ENCODE measurements around the gene SPTBN4.
"Not testable (repeated sequence)": the region's sequence is repeated elsewhere in the genome, so short reads cannot be mapped to it uniquely, and the experiment has no call there.

Gene SPTBN4

DNA sequence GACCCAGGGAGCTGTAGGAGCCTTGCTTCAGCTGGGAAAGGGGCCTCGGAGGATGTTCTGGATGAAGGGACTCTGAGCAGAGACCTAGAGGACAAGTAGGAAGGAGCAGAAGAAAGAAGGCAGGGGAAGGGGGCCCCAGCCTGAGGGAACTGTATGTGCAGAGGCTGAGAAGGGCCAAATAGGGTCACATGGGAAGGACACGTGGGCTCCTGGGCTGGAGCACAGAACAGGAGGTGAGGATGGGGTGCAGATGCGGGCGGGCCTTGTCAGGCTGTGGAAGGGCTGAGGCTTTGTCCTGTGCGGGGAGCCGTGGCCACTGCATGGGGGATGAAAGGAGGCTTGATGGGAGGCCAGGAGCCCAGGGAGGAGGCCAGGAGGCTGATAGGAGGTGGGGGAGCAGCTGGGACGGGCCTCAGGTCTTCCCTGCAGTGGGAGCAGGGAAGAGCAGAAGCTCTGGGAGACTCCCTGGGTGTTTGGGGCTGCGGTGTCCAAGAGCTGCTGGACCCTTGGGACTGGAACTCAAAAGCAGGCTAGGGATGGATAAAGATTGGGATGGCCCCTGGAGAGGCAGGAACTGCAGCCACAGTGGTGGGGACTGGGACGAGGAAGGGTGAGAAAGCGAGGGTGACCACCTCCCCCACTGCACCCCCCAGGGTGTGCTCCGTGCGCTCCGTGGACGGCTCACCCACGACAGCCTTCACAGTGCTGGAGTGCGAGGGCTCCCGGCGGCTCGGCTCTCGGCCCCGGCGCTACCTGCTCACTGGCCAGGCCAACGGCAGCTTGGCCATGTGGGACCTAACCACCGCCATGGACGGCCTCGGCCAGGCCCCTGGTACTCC lies 123.0 kb downstream of the SPTBN4 start:
- no peaks in the 10 kb centered on the region for H3K9me2 ChIP-seq (replicated peaks; ENCODE audit: low read depth, low read length)
- H3K27me3 ChIP-seq (ENCODE audit: insufficient read depth, low read length, poor library complexity, severe bottlenecking): no peaks in the 10 kb centered on the region
- TF ChIP-seq CTCF (conservative IDR thresholded peaks at IDR 0.05; ENCODE audit: low read length): no peak
- no peak for TF ChIP-seq EZH2phosphoT487 (IDR thresholded peaks at IDR 0.05; ENCODE audit: borderline replicate concordance)
- no peaks in the 10 kb centered on the region for H3K79me2 ChIP-seq (ENCODE audit: insufficient read depth, low read length)
- H3K9me3 ChIP-seq (ENCODE audit: insufficient read depth, low read depth, low read length): no peaks in the 10 kb centered on the region
- H3K4me1 ChIP-seq (ENCODE audit: insufficient read depth, low read length, poor library complexity, severe bottlenecking): peaks cover 2% of the 10 kb centered on the region
- H4K20me1 ChIP-seq (ENCODE audit: insufficient read depth, low read length, poor library complexity, severe bottlenecking): no peaks in the 10 kb centered on the region
- no peaks in the 10 kb centered on the region for H3F3A ChIP-seq (ENCODE audit: low read depth)
- no peak overlapping the region for H3K4me3 ChIP-seq (ENCODE audit: low read length, poor library complexity, severe bottlenecking)
- H2AFZ ChIP-seq (ENCODE audit: low read length): no peak overlapping the region
- H3K4me2 ChIP-seq (ENCODE audit: low read depth, low read length, poor library complexity, severe bottlenecking): no peak overlapping the region
- H3K36me3 ChIP-seq (ENCODE audit: insufficient read depth, low read length): no peaks in the 10 kb centered on the region
- H3K9ac ChIP-seq (ENCODE audit: low read depth, low read length, poor library complexity, severe bottlenecking): no peak overlapping the region

DNA sequence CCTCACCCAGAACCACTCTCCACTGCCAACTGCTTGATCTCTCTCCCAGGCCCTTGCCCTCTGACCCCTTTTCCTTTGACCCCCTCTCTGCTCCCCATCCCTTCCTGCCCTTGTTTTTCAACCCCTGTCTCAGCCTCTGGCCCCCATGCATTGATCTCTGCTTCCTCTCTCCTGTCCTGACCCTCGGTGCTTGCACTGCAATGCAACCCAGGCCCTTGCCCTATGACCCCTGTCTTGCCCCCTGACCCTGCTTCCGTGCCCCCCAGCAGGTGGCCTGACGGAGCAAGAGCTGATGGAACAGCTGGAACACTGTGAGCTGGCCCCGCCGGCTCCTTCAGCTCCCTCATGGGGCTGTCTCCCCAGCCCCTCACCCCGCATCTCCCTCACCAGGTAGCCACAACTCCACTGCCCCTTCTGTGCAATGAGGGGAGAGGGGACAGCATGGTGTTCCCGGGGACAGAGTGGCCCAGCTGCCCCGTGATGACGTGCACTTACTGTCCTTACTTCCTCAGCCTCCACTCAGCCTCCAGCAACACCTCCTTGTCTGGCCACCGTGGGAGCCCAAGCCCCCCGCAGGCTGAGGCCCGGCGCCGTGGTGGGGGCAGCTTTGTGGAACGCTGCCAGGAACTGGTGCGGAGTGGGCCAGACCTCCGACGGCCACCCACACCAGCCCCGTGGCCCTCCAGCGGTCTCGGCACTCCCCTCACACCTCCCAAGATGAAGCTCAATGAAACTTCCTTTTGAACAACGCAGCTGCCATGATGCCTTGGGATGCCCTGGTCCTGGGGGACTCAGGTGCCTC lies 123.9 kb downstream of the SPTBN4 start:
- H3F3A ChIP-seq (ENCODE audit: low read depth): no peaks in the 10 kb centered on the region
- H4K20me1 ChIP-seq (ENCODE audit: insufficient read depth, low read length, poor library complexity, severe bottlenecking): no peaks in the 10 kb centered on the region
- no peak for TF ChIP-seq EZH2phosphoT487 (IDR thresholded peaks at IDR 0.05; ENCODE audit: borderline replicate concordance)
- no peak for TF ChIP-seq CTCF (conservative IDR thresholded peaks at IDR 0.05; ENCODE audit: low read length)
- H3K79me2 ChIP-seq (ENCODE audit: insufficient read depth, low read length): no peaks in the 10 kb centered on the region
- H3K9me3 ChIP-seq (ENCODE audit: insufficient read depth, low read depth, low read length): no peaks in the 10 kb centered on the region
- H3K4me2 ChIP-seq (ENCODE audit: low read depth, low read length, poor library complexity, severe bottlenecking): no peak overlapping the region
- peaks cover 3% of the 10 kb centered on the region for H3K4me1 ChIP-seq (ENCODE audit: insufficient read depth, low read length, poor library complexity, severe bottlenecking)
- H3K36me3 ChIP-seq (ENCODE audit: insufficient read depth, low read length): no peaks in the 10 kb centered on the region
- H3K27me3 ChIP-seq (ENCODE audit: insufficient read depth, low read length, poor library complexity, severe bottlenecking): no peaks in the 10 kb centered on the region
- no peak overlapping the region for H3K9ac ChIP-seq (ENCODE audit: low read depth, low read length, poor library complexity, severe bottlenecking)
- H3K4me3 ChIP-seq (ENCODE audit: low read length, poor library complexity, severe bottlenecking): no peak overlapping the region
- no peaks in the 10 kb centered on the region for H3K9me2 ChIP-seq (replicated peaks; ENCODE audit: low read depth, low read length)
- no peak overlapping the region for H2AFZ ChIP-seq (ENCODE audit: low read length)

GRCh38 chr19:40591724-40592123 lies 124.9 kb downstream of the SPTBN4 start:
- H4K20me1 ChIP-seq (ENCODE audit: insufficient read depth, low read length, poor library complexity, severe bottlenecking); H3K9ac ChIP-seq (ENCODE audit: low read depth, low read length, poor library complexity, severe bottlenecking); H3K9me3 ChIP-seq (ENCODE audit: insufficient read depth, low read depth, low read length); H3K4me3 ChIP-seq (ENCODE audit: low read length, poor library complexity, severe bottlenecking); H3F3A ChIP-seq (ENCODE audit: low read depth); H3K9me2 ChIP-seq (replicated peaks; ENCODE audit: low read depth, low read length); H3K4me1 ChIP-seq (ENCODE audit: insufficient read depth, low read length, poor library complexity, severe bottlenecking); H3K27me3 ChIP-seq (ENCODE audit: insufficient read depth, low read length, poor library complexity, severe bottlenecking); H3K4me2 ChIP-seq (ENCODE audit: low read depth, low read length, poor library complexity, severe bottlenecking); H3K79me2 ChIP-seq (ENCODE audit: insufficient read depth, low read length); H3K36me3 ChIP-seq (ENCODE audit: insufficient read depth, low read length); H2AFZ ChIP-seq (ENCODE audit: low read length): not testable (repeated sequence)

Measured in Loucy (cell line).